Common myeloid progenitor, CD34-positive (primary cell): ENCODE measurements around the gene APMAP.

Experiments used
- CTCF ChIA-PET: fragments of 350-600 bp; sonication (Branson Sonifier 250); formaldehyde crosslinking; loops from one replicate; lab custom pipeline; 2021; ENCODE audit warnings: antibody characterized with exemption; lab: Charles Lee
- POLR2A ChIA-PET: fragments of 350-600 bp; sonication (Branson Sonifier 250); formaldehyde crosslinking; loops from one replicate; lab custom pipeline; 2021; ENCODE audit warnings: antibody characterized with exemption; lab: Charles Lee
- DNase-seq, 3 donors: peaks; one replicate each; pipeline versions ENCODE4 v3.0.0 to v3.0.0-alpha.2; 2013
- H3K27ac ChIP-seq, 2 experiments: 1 replicate in 1 of 2; 2 replicates in 1 of 2; pipeline ENCODE4 v1.7.0; 2013; ENCODE audit warnings: inconsistent platforms in 2 of 2, low read length in 2 of 2, mild to moderate bottlenecking in 2 of 2, low read depth in 1 of 2, moderate library complexity in 1 of 2; ENCODE audit not compliant: severe bottlenecking in 2 of 2, insufficient read depth in 1 of 2, poor library complexity in 1 of 2
- H3K27me3 ChIP-seq, 5 experiments: replicated peaks in 2 of 5; 1 replicate in 3 of 5; 2 replicates in 2 of 5; pipeline versions ENCODE4 v1.6.1 to v1.7.0; 2013; ENCODE audit warnings: low read length in 4 of 5, mild to moderate bottlenecking in 2 of 5, moderate library complexity in 2 of 5, inconsistent platforms in 1 of 5; ENCODE audit not compliant: insufficient read depth in 5 of 5, control insufficient read depth in 4 of 5
- H3K36me3 ChIP-seq, 4 experiments: 1 replicate in 2 of 4; 2 replicates in 2 of 4; pipeline versions ENCODE4 v1.6.1 to v1.7.0; 2013; ENCODE audit warnings: low read length in 3 of 4, control low read depth in 1 of 4, mild to moderate bottlenecking in 1 of 4; ENCODE audit not compliant: control insufficient read depth in 4 of 4, insufficient read depth in 4 of 4
- H3K4me1 ChIP-seq, 4 experiments: 1 replicate in 3 of 4; 2 replicates in 1 of 4; pipeline versions ENCODE4 v1.6.1 to v1.7.1; 2013; ENCODE audit warnings: low read length in 3 of 4, mild to moderate bottlenecking in 3 of 4, control low read depth in 1 of 4, inconsistent platforms in 1 of 4, moderate library complexity in 1 of 4; ENCODE audit not compliant: control insufficient read depth in 4 of 4, insufficient read depth in 4 of 4; ENCODE audit errors: control extremely low read depth in 1 of 4
- H3K4me3 ChIP-seq, 7 experiments: 1 replicate in 4 of 7; 2 replicates in 3 of 7; pipeline versions ENCODE4 v1.5.1 to v1.7.0; 2013; ENCODE audit warnings: mild to moderate bottlenecking in 7 of 7, low read length in 6 of 7, moderate library complexity in 6 of 7, inconsistent platforms in 2 of 7, low read depth in 2 of 7, control low read depth in 1 of 7; ENCODE audit not compliant: insufficient read depth in 4 of 7, control insufficient read depth in 1 of 7; ENCODE audit errors: extremely low read depth in 1 of 7
- H3K9me3 ChIP-seq, 5 experiments: 1 replicate in 4 of 5; 2 replicates in 1 of 5; pipeline versions ENCODE4 v1.6.1 to v1.7.1; 2013; ENCODE audit warnings: low read length in 4 of 5, mild to moderate bottlenecking in 2 of 5, inconsistent platforms in 1 of 5, low read depth in 1 of 5, moderate library complexity in 1 of 5; ENCODE audit not compliant: control insufficient read depth in 4 of 5, insufficient read depth in 2 of 5; ENCODE audit errors: control extremely low read depth in 1 of 5
- WGBS: methylation state at CpG from one replicate; pipeline ENCODE4 v1.1.5; 2013; ENCODE audit not compliant: insufficient coverage; 5-methylcytosine and 5-hydroxymethylcytosine counted together

The APMAP gene

GRCh38 chr20:25014816-25015215 is 22.3 kb upstream of the APMAP start:
- Histone ChIP-seq H3K9me3 (no peaks in the 10 kb centered on the region), H3K36me3 (peaks cover 21 to 87% (median 57%) of the 10 kb centered on the region in 4 experiments), H3K4me1 (no peaks in the 10 kb centered on the region), H3K4me3 (no peak overlapping the region), H3K27ac (no peak overlapping the region), H3K27me3 (no peaks in the 10 kb centered on the region)
- ChIA-PET POLR2A (no interaction called here), CTCF (interaction anchor here (1.5 kb wide), 1 partner anchor 17 kb away, joined by 3 read pairs; no protein-coding TSS in a partner anchor)
- over 99% methylated on average over 10 of the region's 11 CpGs for WGBS
- DNase-seq: no peak

GRCh38 chr20:25013478-25014380 is 21.2 kb upstream of the APMAP start:
- Histone ChIP-seq H3K27ac (no peak overlapping the region), H3K9me3 (no peaks in the 10 kb centered on the region), H3K4me3 (no peak overlapping the region), H3K27me3 (no peaks in the 10 kb centered on the region), H3K4me1 (no peaks in the 10 kb centered on the region), H3K36me3 (peaks cover 27 to 91% (median 61%) of the 10 kb centered on the region in 4 experiments)
- CTCF ChIA-PET: interaction anchor here (1.0 to 1.5 kb wide), 3 partner anchors 16 to 52 kb away, joined by 3 to 7 read pairs (median 3); no protein-coding TSS in a partner anchor
- 99% methylated on average over 18 of the region's 25 CpGs for WGBS
- POLR2A ChIA-PET: no interaction called here
- DNase-seq: no peak

GRCh38 chr20:25012616-25013189 is 20.2 kb upstream of the APMAP start:
- POLR2A ChIA-PET: no interaction called here
- H3K4me1 ChIP-seq: no peaks in the 10 kb centered on the region
- CTCF ChIA-PET: interaction anchor here (0.7 to 1.5 kb wide), 3 partner anchors 14 to 53 kb away, joined by 3 to 7 read pairs (median 3); no protein-coding TSS in a partner anchor
- H3K27me3 ChIP-seq: no peaks in the 10 kb centered on the region
- DNase-seq: no peak
- 99% methylated on average over 18 of the region's 21 CpGs for whole genome bisulfite sequencing
- H3K4me3 ChIP-seq: no peak overlapping the region
- H3K9me3 ChIP-seq: no peaks in the 10 kb centered on the region
- peaks cover 27 to 97% (median 67%) of the 10 kb centered on the region in 4 experiments for H3K36me3 ChIP-seq
- no peak overlapping the region for H3K27ac ChIP-seq

- DNase-seq: no peak
- Histone ChIP-seq H3K9me3 (no peaks in the 10 kb centered on the region), H3K4me3 (no peak overlapping the region), H3K36me3 (peaks cover 27 to 97% (median 69%) of the 10 kb centered on the region in 4 experiments), H3K4me1 (no peaks in the 10 kb centered on the region), H3K27ac (no peak overlapping the region), H3K27me3 (no peaks in the 10 kb centered on the region)
- ChIA-PET CTCF (interaction anchor here (0.7 to 1.5 kb wide), 2 partner anchors 13 to 16 kb away, joined by 3 to 7 read pairs; no protein-coding TSS in a partner anchor), POLR2A (no interaction called here)
- 94% methylated on average over 12 of the region's 12 CpGs for WGBS
Measured at GRCh38 chr20:25011831-25012241, 19.3 kb upstream of the APMAP start.

GRCh38 chr20:25011261-25011660 is 18.7 kb upstream of the APMAP start:
- Histone ChIP-seq H3K36me3 (peaks cover 27 to 98% (median 69%) of the 10 kb centered on the region in 4 experiments), H3K27ac (no peak overlapping the region), H3K4me1 (no peaks in the 10 kb centered on the region), H3K27me3 (no peaks in the 10 kb centered on the region), H3K9me3 (no peaks in the 10 kb centered on the region), H3K4me3 (no peak overlapping the region)
- no peak for DNase-seq
- ChIA-PET POLR2A (no interaction called here), CTCF (interaction anchor here (1.1 to 2.2 kb wide), 2 partner anchors 16 to 51 kb away, joined by 3 to 10 read pairs; no protein-coding TSS in a partner anchor)
- 98% methylated on average over 6 of the region's 6 CpGs for WGBS

GRCh38 chr20:25009218-25010145 is 16.9 kb upstream of the APMAP start:
- H3K36me3 ChIP-seq: peaks cover 26 to 95% (median 68%) of the 10 kb centered on the region in 4 experiments
- POLR2A ChIA-PET: no interaction called here
- no peaks in the 10 kb centered on the region for H3K27me3 ChIP-seq
- CTCF ChIA-PET: interaction anchor here (0.9 to 2.9 kb wide), 11 partner anchors 9 to 78 kb away, joined by 3 to 13 read pairs (median 3); no protein-coding TSS in a partner anchor
- WGBS: 99% methylated on average over 9 of the region's 10 CpGs
- no peak for DNase-seq
- no peaks in the 10 kb centered on the region for H3K9me3 ChIP-seq
- H3K4me1 ChIP-seq: no peaks in the 10 kb centered on the region
- H3K27ac ChIP-seq: no peak overlapping the region
- H3K4me3 ChIP-seq: no peak overlapping the region
